Muscle layer of duodenum (tissue), 2 donors: ENCODE measurements around the gene ATP1B3.
A peak's percentile ranks its signal among the peaks of the same experiment; 100 is the strongest.

Source experiments
- H3K27ac ChIP-seq: one replicate; pipeline ENCODE4 v1.7.0; 2013; ENCODE audit warnings: mild to moderate bottlenecking, low read length
- H3K27me3 ChIP-seq: one replicate; pipeline ENCODE4 v1.7.0; 2013; ENCODE audit warnings: low read depth, mild to moderate bottlenecking, control low read depth, low read length
- H3K36me3 ChIP-seq, 2 donors: one replicate each; pipeline ENCODE4 v1.7.0; 2013; ENCODE audit warnings: low read length in 2 of 2, control low read depth in 1 of 2, mild to moderate bottlenecking in 1 of 2; ENCODE audit not compliant: insufficient read depth in 2 of 2, control insufficient read depth in 1 of 2
- H3K4me1 ChIP-seq, 2 donors: one replicate each; pipeline ENCODE4 v1.7.0; 2013; ENCODE audit warnings: low read length in 2 of 2, mild to moderate bottlenecking in 2 of 2, control low read depth in 1 of 2, moderate library complexity in 1 of 2; ENCODE audit not compliant: insufficient read depth in 2 of 2, control insufficient read depth in 1 of 2
- H3K4me3 ChIP-seq, 2 donors: one replicate each; pipeline ENCODE4 v1.7.0; 2013; ENCODE audit warnings: low read length in 2 of 2, low read depth in 1 of 2, mild to moderate bottlenecking in 1 of 2
- H3K9me3 ChIP-seq, 2 donors: one replicate each; pipeline ENCODE4 v1.7.0; 2013; ENCODE audit warnings: low read length in 2 of 2, control low read depth in 1 of 2, mild to moderate bottlenecking in 1 of 2; ENCODE audit not compliant: control insufficient read depth in 1 of 2
- donor health status: healthy.

ATP1B3 gene

DNA sequence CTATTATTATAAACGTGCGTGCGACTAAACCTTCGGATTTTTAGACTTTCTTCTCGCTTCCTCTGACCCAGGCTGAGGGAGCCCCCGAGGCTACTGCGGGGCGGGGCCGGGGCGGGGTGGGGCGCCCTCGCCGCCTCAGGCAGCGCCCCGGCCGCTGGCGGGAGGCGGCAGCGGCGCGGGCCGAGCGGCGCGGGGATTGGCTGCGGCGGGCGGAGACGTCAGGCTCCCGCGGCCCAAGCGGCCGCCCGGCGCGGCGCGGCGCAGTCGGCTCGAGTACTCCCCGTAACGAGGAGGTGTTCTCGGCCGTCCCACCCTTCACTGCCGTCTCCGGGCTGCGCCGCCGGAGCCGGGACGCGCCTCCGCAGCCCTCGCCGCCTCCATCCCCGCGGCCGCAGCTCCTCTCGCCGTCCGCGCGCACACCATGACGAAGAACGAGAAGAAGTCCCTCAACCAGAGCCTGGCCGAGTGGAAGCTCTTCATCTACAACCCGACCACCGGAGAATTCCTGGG lies at the start of gene ATP1B3:
Gene ATP1B3 (plus strand): TSS at position 263 of the 510 bp plus-strand sequence. CDS start 159 bp downstream, at position 422.
- peaks cover 0 to 22% of the 10 kb centered on the region in 2 donors for H3K4me1 ChIP-seq
- peak within 1 kb of the TSS; percentile 81 to 90 for H3K4me3 ChIP-seq
- peaks cover 0 to 11% of the 10 kb centered on the region in 2 donors for H3K36me3 ChIP-seq
- H3K27me3 ChIP-seq: no peaks in the 10 kb centered on the region
- H3K9me3 ChIP-seq: no peaks in the 10 kb centered on the region
- H3K27ac ChIP-seq: peak within 1 kb of the TSS; percentile 95

DNA sequence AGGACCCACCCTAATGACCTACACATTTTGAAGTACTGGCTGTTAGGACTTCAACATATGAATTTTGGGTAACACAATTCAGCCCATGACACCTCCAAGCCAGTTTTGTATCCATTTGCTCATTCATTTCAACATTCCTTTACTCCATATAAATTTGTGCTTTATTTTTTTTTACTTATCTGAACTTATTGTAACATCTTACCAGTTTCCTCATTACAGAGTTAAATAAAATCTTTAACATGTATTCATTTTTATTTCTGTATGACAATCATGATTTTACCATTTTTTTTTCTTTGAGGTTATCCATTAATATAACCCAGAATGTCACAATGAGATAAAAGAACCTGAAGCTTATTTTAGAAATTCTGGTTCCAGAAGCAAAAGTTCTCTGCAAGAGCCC lies 48.0 kb upstream of the ATP1B3 start:
- no peaks in the 10 kb centered on the region for H3K4me1 ChIP-seq
- no peaks in the 10 kb centered on the region for H3K36me3 ChIP-seq
- H3K27ac ChIP-seq: no peak overlapping the region
- no peaks in the 10 kb centered on the region for H3K27me3 ChIP-seq
- H3K9me3 ChIP-seq: no peaks in the 10 kb centered on the region
- no peak overlapping the region for H3K4me3 ChIP-seq

DNA sequence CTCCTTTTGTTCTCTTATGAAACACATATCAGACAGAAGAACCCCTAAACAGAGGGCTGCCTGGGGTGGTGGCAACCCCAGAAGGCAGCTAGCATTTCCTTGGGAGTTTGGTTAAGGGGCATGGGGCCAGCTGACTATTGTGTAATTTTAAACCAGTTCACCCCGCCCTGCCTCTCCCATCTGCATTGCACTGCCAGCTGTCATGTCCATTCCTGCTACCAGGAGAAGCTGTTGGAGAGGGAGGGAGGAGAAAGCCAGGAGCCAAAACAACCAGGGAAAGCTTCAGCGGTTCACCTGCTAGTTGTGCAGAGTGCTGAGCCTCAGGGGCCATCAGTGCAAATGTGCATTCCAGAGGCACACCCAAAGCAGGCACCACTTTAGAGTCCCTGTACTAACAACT lies 47.6 kb upstream of the ATP1B3 start:
- H3K36me3 ChIP-seq: no peaks in the 10 kb centered on the region
- no peaks in the 10 kb centered on the region for H3K27me3 ChIP-seq
- no peak overlapping the region for H3K27ac ChIP-seq
- no peaks in the 10 kb centered on the region for H3K4me1 ChIP-seq
- no peaks in the 10 kb centered on the region for H3K9me3 ChIP-seq
- no peak overlapping the region for H3K4me3 ChIP-seq

DNA sequence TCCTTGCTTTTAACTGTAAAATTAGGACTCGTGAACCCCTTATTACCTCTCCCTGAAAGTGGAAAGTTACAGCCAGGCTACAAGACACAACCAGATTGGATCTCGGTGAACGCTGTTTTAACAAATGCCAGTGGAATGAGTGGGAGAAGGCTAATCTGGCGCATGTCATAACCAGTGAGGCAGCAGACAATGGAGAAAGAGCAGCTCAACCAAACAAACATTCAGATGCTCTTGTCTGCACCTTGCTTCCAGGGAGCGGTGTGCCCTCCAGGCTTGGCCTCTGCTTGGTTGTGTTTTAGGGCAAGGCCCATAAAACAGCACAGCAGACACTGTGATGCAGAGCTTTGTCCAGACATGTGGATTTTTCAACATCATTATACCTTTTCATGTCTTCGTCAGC lies 45.9 kb upstream of the ATP1B3 start:
- H3K4me3 ChIP-seq: no peak overlapping the region
- no peaks in the 10 kb centered on the region for H3K4me1 ChIP-seq
- H3K27me3 ChIP-seq: no peaks in the 10 kb centered on the region
- H3K36me3 ChIP-seq: no peaks in the 10 kb centered on the region
- no peak overlapping the region for H3K27ac ChIP-seq
- no peaks in the 10 kb centered on the region for H3K9me3 ChIP-seq

DNA sequence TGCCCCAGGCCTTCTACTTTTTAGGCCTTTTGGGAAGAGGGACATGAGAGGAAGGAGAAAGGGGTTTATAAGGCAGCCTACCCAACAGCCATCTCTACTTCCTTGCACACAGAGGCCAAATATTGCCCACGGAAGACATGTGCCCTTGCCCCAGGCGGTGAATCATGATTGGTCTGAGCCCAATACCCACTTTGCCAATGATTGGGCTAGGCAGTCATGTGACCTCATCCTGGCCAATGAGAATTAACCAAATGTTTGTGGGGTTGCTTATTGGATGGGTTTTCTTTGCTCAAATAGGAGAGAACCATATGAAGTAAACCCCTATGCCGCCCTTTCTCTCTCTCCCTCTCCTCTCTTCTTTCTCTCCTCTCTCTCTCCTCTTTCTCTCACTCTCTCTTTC lies 42.2 kb upstream of the ATP1B3 start:
- Histone ChIP-seq H3K4me3 (no peak overlapping the region), H3K27ac (no peak overlapping the region), H3K27me3 (no peaks in the 10 kb centered on the region), H3K36me3 (no peaks in the 10 kb centered on the region), H3K4me1 (no peaks in the 10 kb centered on the region), H3K9me3 (no peaks in the 10 kb centered on the region)

DNA sequence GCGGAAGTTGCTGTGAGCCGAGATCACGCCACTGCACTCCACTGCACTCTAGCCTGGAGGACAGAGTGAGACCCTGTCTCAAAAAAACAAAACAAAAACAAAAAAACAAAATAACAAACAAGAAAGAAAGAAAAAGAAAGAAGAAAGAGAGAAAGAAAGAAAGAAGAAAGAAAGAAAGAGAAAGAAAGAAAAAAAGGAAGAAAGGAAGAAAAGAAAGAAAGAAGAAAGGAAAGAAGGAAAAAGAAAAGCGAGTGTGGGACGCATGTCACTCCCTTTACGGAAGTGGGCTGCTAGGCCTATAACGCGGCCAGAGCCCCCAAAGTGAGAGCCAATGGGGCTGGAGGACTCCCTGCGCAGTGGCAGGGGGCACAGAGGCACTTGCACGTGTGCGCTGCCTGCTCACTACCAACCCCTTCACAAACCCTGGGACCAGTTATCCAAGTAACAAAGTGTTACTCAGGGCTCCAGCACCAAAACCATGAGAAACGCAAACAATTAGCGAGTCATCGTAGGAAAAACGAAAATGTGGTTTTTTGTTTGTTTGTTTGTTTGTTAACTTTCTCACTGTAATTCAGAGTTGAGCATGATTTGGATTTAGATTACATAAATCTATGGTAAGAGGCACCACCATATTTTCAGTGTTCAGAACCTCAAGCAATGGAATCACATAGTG lies 40.8 kb upstream of the ATP1B3 start:
- no peak overlapping the region for H3K27ac ChIP-seq

DNA sequence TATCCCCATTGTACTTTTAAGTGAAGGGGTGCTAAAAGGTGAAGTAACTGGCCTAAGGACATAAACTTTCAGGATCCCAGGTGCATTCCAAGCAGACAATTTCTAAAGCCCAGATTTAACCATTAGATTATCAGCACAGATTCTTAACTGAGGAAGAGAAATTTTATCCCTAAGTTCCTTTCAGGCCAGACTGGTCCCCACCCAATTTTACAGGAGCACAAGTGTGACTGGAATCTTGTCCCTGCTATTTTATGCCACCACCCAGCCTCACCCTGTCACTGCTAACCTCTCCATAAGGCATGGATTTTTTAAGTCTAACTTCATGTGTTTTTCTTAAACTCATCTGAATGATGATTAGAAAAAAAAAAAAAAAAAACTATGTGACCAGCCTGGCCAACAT lies 37.1 kb upstream of the ATP1B3 start:
- H3K27me3 ChIP-seq: no peaks in the 10 kb centered on the region
- H3K4me1 ChIP-seq: no peaks in the 10 kb centered on the region
- H3K36me3 ChIP-seq: no peaks in the 10 kb centered on the region
- no peak overlapping the region for H3K4me3 ChIP-seq
- H3K27ac ChIP-seq: no peak overlapping the region
- H3K9me3 ChIP-seq: no peaks in the 10 kb centered on the region

More for the DNA sequence above, 40.8 kb upstream of the ATP1B3 start:
- no peaks in the 10 kb centered on the region for H3K27me3 ChIP-seq
- H3K9me3 ChIP-seq: no peaks in the 10 kb centered on the region
- H3K4me3 ChIP-seq: no peak overlapping the region
- H3K4me1 ChIP-seq: no peaks in the 10 kb centered on the region
- H3K36me3 ChIP-seq: no peaks in the 10 kb centered on the region

DNA sequence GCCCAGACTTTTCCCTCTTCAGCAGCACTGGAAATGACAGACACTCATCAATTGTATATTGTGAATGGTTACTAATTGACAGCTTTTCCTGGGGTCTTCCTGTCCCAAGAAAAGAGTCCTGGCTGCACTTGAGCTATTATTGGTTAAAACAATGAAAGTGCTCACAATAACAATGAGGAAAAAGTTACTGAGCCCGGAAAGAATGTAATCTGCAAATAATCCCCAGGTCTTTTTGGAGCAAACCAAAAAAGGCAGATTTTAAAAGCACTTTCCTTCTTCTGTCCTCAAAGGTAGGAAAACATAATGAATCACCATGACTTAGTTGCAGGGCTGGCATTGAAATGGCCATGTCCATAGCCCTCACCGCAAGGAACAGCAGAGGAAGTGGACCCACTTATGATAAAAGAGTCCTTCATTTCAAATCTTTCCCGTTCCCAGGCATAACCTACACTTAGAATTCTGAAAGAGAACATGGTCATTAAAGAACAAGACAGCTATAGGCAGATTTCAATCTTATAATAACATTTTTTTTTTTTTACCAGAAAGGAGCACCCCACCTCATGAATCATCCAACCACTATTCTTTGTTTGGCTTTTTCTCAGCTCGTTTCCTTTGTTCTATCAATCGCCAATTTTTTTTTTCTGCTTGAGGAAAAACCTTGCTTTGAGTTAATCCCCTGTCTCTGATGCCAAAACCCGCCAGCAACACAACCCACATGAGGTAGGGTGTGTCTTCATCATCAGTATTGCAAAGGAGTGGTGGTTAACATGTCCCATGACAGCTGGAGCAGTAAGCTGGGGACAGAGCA lies 35.5 kb upstream of the ATP1B3 start:
- Histone ChIP-seq H3K4me1 (peaks cover 0 to 2% of the 10 kb centered on the region in 2 donors), H3K27me3 (no peaks in the 10 kb centered on the region), H3K9me3 (no peaks in the 10 kb centered on the region), H3K27ac (no peak overlapping the region), H3K4me3 (no peak overlapping the region), H3K36me3 (no peaks in the 10 kb centered on the region)

DNA sequence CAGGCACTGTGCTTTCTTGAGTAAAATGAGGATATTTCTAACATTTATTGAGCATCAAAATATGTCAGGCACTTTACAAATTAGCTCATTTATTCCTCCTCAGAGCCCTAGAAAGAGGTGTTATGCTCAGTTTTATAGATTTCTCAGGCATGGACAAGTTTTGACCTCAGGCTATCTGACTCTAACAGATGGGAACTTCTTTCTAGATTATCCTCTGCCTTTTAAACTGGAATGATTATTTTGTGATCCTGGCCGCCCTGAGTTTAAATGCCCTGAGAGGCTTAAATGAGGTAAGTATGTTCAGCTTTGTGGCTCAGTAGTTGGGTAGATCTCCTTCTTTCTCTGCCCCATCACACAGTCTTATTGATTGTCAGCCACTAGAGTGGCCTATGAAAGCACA lies 32.3 kb upstream of the ATP1B3 start:
- Histone ChIP-seq H3K27ac (no peak overlapping the region), H3K36me3 (no peaks in the 10 kb centered on the region)

DNA sequence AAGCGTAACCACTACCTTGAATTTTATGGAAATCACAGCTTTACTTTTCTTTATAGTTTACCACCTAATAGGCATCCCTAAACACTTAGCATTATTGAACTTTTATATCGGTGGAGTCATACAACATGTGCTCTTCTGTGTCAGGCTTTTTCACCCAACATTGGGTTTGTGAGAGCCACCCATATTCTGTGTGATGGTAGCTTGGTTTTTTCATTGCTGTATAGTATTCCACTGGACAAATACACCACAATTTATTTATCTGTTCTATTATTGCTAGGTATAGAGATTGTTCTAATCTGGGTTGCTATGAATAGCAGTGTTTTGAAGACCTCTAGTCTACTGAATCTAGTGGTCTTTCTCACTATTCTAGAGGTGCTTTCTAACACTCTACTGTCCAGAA lies 31.6 kb upstream of the ATP1B3 start:
- Histone ChIP-seq H3K4me1 (peaks cover 0 to 3% of the 10 kb centered on the region in 2 donors), H3K36me3 (no peaks in the 10 kb centered on the region), H3K4me3 (no peak overlapping the region), H3K27ac (no peak overlapping the region), H3K27me3 (no peaks in the 10 kb centered on the region), H3K9me3 (no peaks in the 10 kb centered on the region)

More for the DNA sequence above, 32.3 kb upstream of the ATP1B3 start:
- peaks cover 0 to 3% of the 10 kb centered on the region in 2 donors for H3K4me1 ChIP-seq
- no peaks in the 10 kb centered on the region for H3K9me3 ChIP-seq
- H3K4me3 ChIP-seq: no peak overlapping the region
- H3K27me3 ChIP-seq: no peaks in the 10 kb centered on the region

DNA sequence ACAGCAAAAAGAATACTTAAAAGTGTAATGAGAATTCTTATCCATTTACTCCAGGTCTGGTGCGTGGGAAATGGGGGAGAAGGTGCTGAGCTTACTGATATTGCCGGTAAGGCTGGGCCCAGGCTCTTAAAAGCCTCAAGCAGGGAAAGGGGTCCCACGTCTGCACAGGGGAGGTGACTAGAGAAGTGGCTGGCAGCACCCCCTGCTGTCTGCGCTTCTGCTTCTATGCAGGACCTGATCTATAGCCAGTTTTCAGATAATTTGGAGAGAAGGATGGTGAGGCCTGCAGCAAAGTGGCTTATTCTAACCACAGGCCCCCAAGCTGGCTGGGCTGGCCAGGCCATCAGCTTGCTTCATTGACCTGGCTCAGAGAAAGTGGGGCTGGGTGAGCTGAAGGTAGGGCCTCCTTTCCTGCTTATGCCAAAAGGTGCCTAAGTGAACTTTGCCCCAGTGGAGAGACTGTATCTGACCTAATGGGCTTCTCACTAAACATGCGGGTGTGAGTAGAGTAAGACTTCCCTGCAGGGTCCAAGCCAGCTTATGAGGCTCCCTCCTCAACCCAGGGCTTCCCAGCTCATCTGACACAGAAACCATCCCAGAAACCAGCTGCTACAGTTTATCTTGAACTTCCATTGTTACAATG lies 30.9 kb upstream of the ATP1B3 start:
- H3K9me3 ChIP-seq: no peaks in the 10 kb centered on the region
- H3K4me1 ChIP-seq: peaks cover 0 to 3% of the 10 kb centered on the region in 2 donors
- no peak overlapping the region for H3K4me3 ChIP-seq
- H3K27ac ChIP-seq: no peak overlapping the region
- H3K27me3 ChIP-seq: no peaks in the 10 kb centered on the region
- no peaks in the 10 kb centered on the region for H3K36me3 ChIP-seq
